H1 (cell line): ENCODE data around the gene RNF183. TPM values are rescaled to one million over a fixed set of nuclear protein-coding genes. Genes with fewer than 3 reads are reported as not detected.

Source experiments
- ASH2L ChIP-seq: fragments of 200-600, 300-600 bp; sonication (generic); IDR thresholded peaks from one replicate; pipeline ENCODE4 v1.7.1; 2017; ENCODE audit warnings: low read length
- BACH1 ChIP-seq: IDR thresholded peaks from 2 replicates; pipeline ENCODE4 v1.6.1; 2012; ENCODE audit warnings: low read length, improper control_type of control experiment
- CBX8 ChIP-seq: fragments of 300-800, 300-1000 bp; sonication (generic); IDR thresholded peaks from 2 replicates; pipeline ENCODE4 v1.7.1; 2016; ENCODE audit warnings: low read depth, low read length, borderline replicate concordance
- CEBPB ChIP-seq: IDR thresholded peaks from 2 replicates; pipeline ENCODE4 v1.6.1; 2012; ENCODE audit warnings: low read depth, low read length
- CHD2 ChIP-seq: IDR thresholded peaks from 2 replicates; pipeline ENCODE4 v1.6.1; 2012; ENCODE audit warnings: low read length, improper control_type of control experiment
- CTBP2 ChIP-seq: IDR thresholded peaks from 2 replicates; pipeline ENCODE4 v1.7.0; 2011; ENCODE audit warnings: borderline replicate concordance, mild to moderate bottlenecking, moderate library complexity, mixed read lengths, low read length; ENCODE audit not compliant: insufficient read depth, insufficient read length
- EGR1 ChIP-seq: IDR thresholded peaks from 2 replicates; pipeline ENCODE4 v1.6.1; 2011; ENCODE audit warnings: low read depth, low read length, borderline replicate concordance
- KDM5A ChIP-seq: fragments of 200-600 bp; IDR thresholded peaks from 2 replicates; pipeline ENCODE4 v1.7.1; 2012; ENCODE audit warnings: mild to moderate bottlenecking, low read length, inconsistent platforms, mixed read lengths
- PHF8 ChIP-seq: fragments of 200-600 bp; sonication (generic); conservative IDR thresholded peaks from 2 replicates; pipeline ENCODE4 v1.7.1; 2012; ENCODE audit warnings: low read depth, mild to moderate bottlenecking, inconsistent platforms, low read length, moderate library complexity
- POLR2A ChIP-seq, 2 experiments: IDR thresholded peaks; 1 replicate in 1 of 2; 2 replicates in 1 of 2; pipeline ENCODE4 v1.6.1; 2011; ENCODE audit warnings: low read depth in 2 of 2, low read length in 2 of 2, mild to moderate bottlenecking in 2 of 2; ENCODE audit errors: control extremely low read depth in 1 of 2
- RAD21 ChIP-seq, 2 experiments: IDR thresholded peaks in 1 of 2; conservative IDR thresholded peaks in 1 of 2; 2 replicates each; pipeline ENCODE4 v1.6.1; 2011; ENCODE audit warnings: low read depth in 2 of 2, low read length in 2 of 2, improper control_type of control experiment in 1 of 2, inconsistent platforms in 1 of 2, mild to moderate bottlenecking in 1 of 2, moderate library complexity in 1 of 2
- SP1 ChIP-seq: IDR thresholded peaks from 2 replicates; pipeline ENCODE4 v1.6.1; 2011; ENCODE audit warnings: low read depth, low read length
- SP2 ChIP-seq: IDR thresholded peaks from 2 replicates; pipeline ENCODE4 v1.6.1; 2012; ENCODE audit warnings: mild to moderate bottlenecking, low read length, inconsistent platforms
- polyA plus RNA-seq, 7 experiments: library from polyadenylated mRNA; depleted of rRNA in 3 of 7; stranded (reverse) in 5 of 7; unstranded in 2 of 7; fragments of >200 nt in 5 of 7; fragments of 200-250 nt in 2 of 7; gene quantifications; 1 replicate in 5 of 7; 2 replicates in 1 of 7; 4 replicates in 1 of 7; pipeline versions ENCODE4 v1.2.1 to v1.2.3, GENCODE V29; 2011 to 2013; ENCODE audit warnings: missing spikeins in 2 of 7, mixed read lengths in 2 of 7
- total RNA-seq: library from RNA; stranded (reverse); fragmentation: NEBNext Ultra II Directional; extraction: Animal tissue kit (Norgen Biotek cat#: 25700); gene quantifications from 2 replicates; pipeline ENCODE4 v1.2.1, GENCODE V29; 2021

Gene RNF183
- total and polyA plus RNA-seq, 2 of the 8 experiments (the other 6 are each of a cell fraction or from before 2014, with no cell fraction given): 0.15 TPM; not detected in 1

DNA sequence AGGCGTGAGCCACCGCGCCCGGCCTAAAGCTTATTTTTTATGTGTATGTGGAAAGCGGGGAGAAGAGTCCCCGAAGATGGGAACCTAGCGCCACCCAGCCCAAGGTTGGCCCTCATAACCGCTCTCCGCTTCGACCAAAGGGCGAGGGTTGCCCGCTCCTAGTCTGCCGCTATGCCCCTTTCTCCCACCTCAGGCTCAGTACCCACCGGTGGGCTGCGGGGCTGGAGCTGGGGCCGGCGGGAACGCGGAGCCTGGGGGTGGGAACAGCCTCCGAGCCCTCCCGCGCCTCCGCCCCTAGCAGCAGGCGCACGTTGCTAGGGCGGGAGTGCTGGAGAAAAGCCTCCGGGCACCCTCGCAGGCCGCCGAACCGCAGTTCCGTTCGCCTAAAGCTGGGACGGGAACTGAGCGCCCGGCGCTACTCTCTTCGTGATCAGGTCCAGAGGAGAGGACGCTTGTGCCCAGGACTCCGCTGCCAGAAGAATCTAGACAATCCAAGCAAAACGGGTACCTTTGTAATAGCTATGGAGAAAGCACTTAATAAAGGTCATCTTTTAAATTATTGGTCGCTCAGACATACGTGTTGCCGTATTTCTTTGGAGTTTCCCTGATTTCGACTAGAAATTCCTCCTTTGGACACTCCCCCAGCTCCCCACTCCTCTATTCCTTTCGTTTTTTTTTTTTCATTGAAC is 37.0 kb upstream of the RNF183 start, which contains the start of gene WDR31 (continued):
- TF ChIP-seq CTBP2: peak; percentile 60
- TF ChIP-seq KDM5A: peak; percentile 24; the same call in 1 of the 2 replicates
- TF ChIP-seq ASH2L: peak; percentile 93
- no peak for TF ChIP-seq SP2
- peak; percentile 56 to 72 for TF ChIP-seq POLR2A (IDR thresholded peaks at IDR 0.05; ENCODE audit: control extremely low read depth in 1 of 2, low read depth in 2 of 2, low read length in 2 of 2)
- peak; percentile 44; the same call in 1 of the 2 replicates for TF ChIP-seq EGR1
- no peak for TF ChIP-seq CEBPB
- no peak for TF ChIP-seq CBX8
- peak; percentile 67 for TF ChIP-seq PHF8
- peak; percentile 66; the same call in 1 of the 2 replicates for TF ChIP-seq CHD2
- TF ChIP-seq RAD21 (IDR thresholded peaks at IDR 0.05 in 1 of 2, conservative IDR thresholded peaks at IDR 0.05 in 1 of 2; ENCODE audit: low read depth in 2 of 2, low read length in 2 of 2): 0 out of 4 replicates have a peak, but pooled peaks of 1 of the 2 experiments have one; percentile 7
- TF ChIP-seq SP1: peak; percentile 77; the same call in 1 of the 2 replicates
- TF ChIP-seq BACH1: peak; percentile 56; the same call in 1 of the 2 replicates
